ENCODE measurements around the gene TRIM40.

DNA sequence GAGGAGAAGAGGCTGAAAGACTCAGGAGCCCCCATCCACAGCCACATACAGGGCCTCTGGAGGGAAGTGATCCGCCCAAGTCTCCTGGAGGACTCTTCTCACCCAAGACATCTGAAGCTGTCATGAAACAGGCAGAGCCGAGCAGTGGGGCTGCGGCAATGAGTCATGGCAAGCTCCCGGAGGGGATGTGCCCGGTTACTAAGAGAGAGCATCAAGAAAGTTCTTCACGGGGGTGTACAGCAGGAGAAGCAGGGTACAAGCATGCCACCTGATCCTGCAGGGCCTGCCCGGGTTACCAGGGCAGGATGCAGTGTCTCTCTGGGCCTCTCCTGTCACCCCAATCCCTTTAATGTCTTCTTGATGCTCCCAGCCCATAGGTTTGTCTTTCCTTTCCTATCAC is 56.1 kb downstream of the TRIM40 start:
- TF ChIP-seq EP300 (IDR thresholded peaks at IDR 0.05): no peak
- no peak for TF ChIP-seq CHD2 (IDR thresholded peaks at IDR 0.05; ENCODE audit: low read length, partially characterized antibody)

Measured in A549 (cell line).